K562 (cell line): ENCODE results near the gene SF3B1. TPM values are rescaled to one million over a fixed set of nuclear protein-coding genes. Genes with fewer than 3 reads are reported as not detected.

Experiments used
- ARNT ChIP-seq, 2 experiments: fragments of 450-650 bp; IDR thresholded peaks; 2 replicates each; pipeline ENCODE4 v1.6.1; 2016; ENCODE audit warnings: mild to moderate bottlenecking in 1 of 2
- ELK3 ChIP-seq: fragments of 450-650 bp; formaldehyde crosslinking; IDR thresholded peaks from 2 replicates; pipeline ENCODE4 v1.4.0; 2020; ENCODE audit warnings: mild to moderate bottlenecking
- EWSR1 ChIP-seq: fragments of 450-650 bp; IDR thresholded peaks from 2 replicates; pipeline ENCODE4 v1.6.1; 2018; ENCODE audit warnings: borderline replicate concordance, mild to moderate bottlenecking, low read depth, moderate library complexity; ENCODE audit not compliant: partially characterized antibody
- FOXA1 ChIP-seq: fragments of 450-650 bp; IDR thresholded peaks from 2 replicates; pipeline ENCODE4 v1.6.1; 2016; ENCODE audit warnings: mild to moderate bottlenecking, borderline replicate concordance
- HDAC1 ChIP-seq, 2 experiments: fragments of 450-650 bp; IDR thresholded peaks; 2 replicates each; pipeline ENCODE4 v1.6.1; 2016 to 2017; ENCODE audit warnings: inconsistent platforms in 1 of 2, mild to moderate bottlenecking in 1 of 2, moderate library complexity in 1 of 2
- IFI16 ChIP-seq: fragments of 250-450 bp; sonication (Bioruptor Pico); IDR thresholded peaks from 2 replicates; pipeline ENCODE4 v2.1.2; 2022; ENCODE audit warnings: mild to moderate bottlenecking, inconsistent platforms
- KLF6 ChIP-seq: fragments of 250-450 bp; sonication (Bioruptor Pico); IDR thresholded peaks from 2 replicates; pipeline ENCODE4 v1.4.0; 2020; ENCODE audit warnings: mild to moderate bottlenecking, moderate library complexity, borderline replicate concordance
- MTA2 ChIP-seq: fragments of 450-650 bp; IDR thresholded peaks from 2 replicates; pipeline ENCODE4 v1.6.1; 2016; ENCODE audit warnings: low read depth
- PBX2 ChIP-seq, 2 experiments: IDR thresholded peaks in 1 of 2; conservative IDR thresholded peaks in 1 of 2; 2 replicates each; pipeline ENCODE4 v1.6.1; 2016; ENCODE audit warnings: low read depth in 2 of 2, mild to moderate bottlenecking in 1 of 2, missing compliant biosample characterization in 1 of 2, missing genetic modification characterization in 1 of 2, moderate library complexity in 1 of 2
- PHB2 ChIP-seq: fragments of 450-650 bp; IDR thresholded peaks from 2 replicates; pipeline ENCODE4 v1.6.1; 2017; ENCODE audit warnings: low read depth
- PML ChIP-seq: IDR thresholded peaks from 2 replicates; pipeline ENCODE4 v1.6.1; 2012; ENCODE audit warnings: low read length, inconsistent platforms
- RAD21 ChIP-seq, 2 experiments: fragments of 250-450 bp in 1 of 2; fragments of 450-650 bp in 1 of 2; sonication (Bioruptor Pico) in 1 of 2; formaldehyde crosslinking in 1 of 2; IDR thresholded peaks in 1 of 2; conservative IDR thresholded peaks in 1 of 2; 2 replicates each; pipeline versions ENCODE4 v1.4.0 to v1.8.0; 2020 to 2022; ENCODE audit warnings: mild to moderate bottlenecking in 2 of 2, moderate library complexity in 1 of 2
- SIN3B ChIP-seq: fragments of 450-650 bp; IDR thresholded peaks from 2 replicates; pipeline ENCODE4 v1.6.1; 2017; ENCODE audit warnings: low read depth, mild to moderate bottlenecking, moderate library complexity
- SMARCC2 ChIP-seq: fragments of 450-650 bp; IDR thresholded peaks from 2 replicates; pipeline ENCODE4 v1.6.1; 2017; ENCODE audit warnings: antibody characterized with exemption, moderate library complexity, mild to moderate bottlenecking, low read depth
- SMARCE1 ChIP-seq: fragments of 450-650 bp; IDR thresholded peaks from 2 replicates; pipeline ENCODE4 v1.7.1; 2016; ENCODE audit warnings: mild to moderate bottlenecking
- SOX6 ChIP-seq: fragments of 450-650 bp; IDR thresholded peaks from 2 replicates; pipeline ENCODE4 v1.6.1; 2014; ENCODE audit warnings: mild to moderate bottlenecking
- TBP ChIP-seq: optimal IDR thresholded peaks from 2 replicates; pipeline ENCODE3; 2011; ENCODE audit warnings: low read depth, low read length, improper control_type of control experiment
- TEAD2 ChIP-seq: fragments of 450-650 bp; IDR thresholded peaks from 2 replicates; pipeline ENCODE4 v1.6.1; 2016; ENCODE audit warnings: missing genetic modification characterization, control low read depth, missing compliant biosample characterization
- ZBTB5 ChIP-seq: fragments of 450-650 bp; IDR thresholded peaks from 2 replicates; pipeline ENCODE4 v1.6.1; 2017; ENCODE audit warnings: antibody characterized with exemption
- ZFX ChIP-seq: sonication (generic); formaldehyde crosslinking; IDR thresholded peaks from 2 replicates; pipeline ENCODE4 v1.8.0; 2022; ENCODE audit warnings: mild to moderate bottlenecking, missing genetic modification reagents, moderate library complexity
- ZKSCAN1 ChIP-seq: fragments of 150-350 bp; IDR thresholded peaks from 2 replicates; pipeline ENCODE4 v1.6.1; 2016; ENCODE audit warnings: low read depth, low read length
- ZNF146 ChIP-seq: IDR thresholded peaks from one replicate; pipeline ENCODE4 v1.6.1; 2018; ENCODE audit warnings: missing compliant biosample characterization; ENCODE audit not compliant: unreplicated experiment
- ZSCAN29 ChIP-seq: fragments of 450-650 bp; IDR thresholded peaks from 2 replicates; pipeline ENCODE4 v1.6.1; 2017
- polyA plus RNA-seq, 8 experiments: library from polyadenylated mRNA; depleted of rRNA in 4 of 8; stranded (reverse) in 5 of 8; unstranded in 3 of 8; fragments of >200 nt; fragmentation: Nextera tagmentation in 2 of 8; fragmentation: Illumina TruSeq in 1 of 8; extraction: Ambion mirVana in 2 of 8; extraction: Trizol in 1 of 8; gene quantifications; 2 replicates each; pipeline versions ENCODE4 v1.2.1 to v1.2.3, GENCODE V29; 2011 to 2014; ENCODE audit warnings: inconsistent platforms in 1 of 8, missing spikeins in 1 of 8
- total RNA-seq, 7 experiments: library from RNA; depleted of rRNA in 6 of 7; stranded (reverse); fragments of >200 nt in 6 of 7; fragmentation: Illumina TruSeq in 2 of 7; extraction: Trizol in 2 of 7; gene quantifications; 2 replicates each; pipeline versions ENCODE4 v1.2.1 to v1.2.3, GENCODE V29; 2011 to 2021; ENCODE audit warnings: low replicate concordance in 1 of 7

Gene SF3B1
- total and polyA plus RNA-seq, 9 of the 15 experiments (the other 6 are each of a cell fraction or from before 2014, with no cell fraction given) = 96.2 to 377 (median 177) TPM

- TF ChIP-seq TBP = peak; percentile 93
- no peak for TF ChIP-seq MTA2
- TF ChIP-seq PBX2 (CRISPR knock-in tag; IDR thresholded peaks at IDR 0.05; ENCODE audit: low read depth) = no peak
- no peak for TF ChIP-seq PBX2 (tag; conservative IDR thresholded peaks at IDR 0.05; ENCODE audit: low read depth)
- TF ChIP-seq SMARCE1 = no peak
- TF ChIP-seq FOXA1 = no peak
- TF ChIP-seq HDAC1 (IDR thresholded peaks at IDR 0.05) = 0 out of 4 replicates have a peak, but pooled peaks of 1 of the 2 experiments have one; percentile 37
- no peak for TF ChIP-seq ZSCAN29
- TF ChIP-seq SIN3B = no peak
- TF ChIP-seq ARNT (IDR thresholded peaks at IDR 0.05) = no peak
- TF ChIP-seq SMARCC2 = no peak
- TF ChIP-seq PHB2 = no peak
- 0 out of 2 replicates have a peak, but pooled peaks have one; percentile 47 for TF ChIP-seq ZKSCAN1
- TF ChIP-seq EWSR1 = no peak
- TF ChIP-seq ZBTB5 = no peak
- no peak for TF ChIP-seq IFI16 (CRISPR knock-in tag)
- no peak for TF ChIP-seq TEAD2 (tag)
- no peak for TF ChIP-seq KLF6 (CRISPR knock-in tag)
- TF ChIP-seq SOX6 = no peak
- TF ChIP-seq ZNF146 = no peak
- peak; percentile 83 for TF ChIP-seq ZFX (CRISPR knock-in tag)
- no peak for TF ChIP-seq ELK3 (CRISPR knock-in tag)
- TF ChIP-seq PML = peak; percentile 68
- TF ChIP-seq RAD21 (CRISPR knock-in tag; conservative IDR thresholded peaks at IDR 0.05 in 1 of 2, IDR thresholded peaks at IDR 0.05 in 1 of 2) = no peak
Observed at GRCh38 chr2:197434541-197435513, at the start of gene SF3B1 (continued).
